SK-N-SH (cell line): Measurements from ENCODE around the gene FCER2. TPM values are rescaled to one million over a fixed set of nuclear protein-coding genes. Genes with fewer than 3 reads are reported as not detected.
"Not testable (repeated sequence)": the region's sequence is repeated elsewhere in the genome, so short reads cannot be mapped to it uniquely, and the experiment has no call there.

Experiments
- CTCF ChIA-PET: fragments of 300-600, 350-600 bp; formaldehyde crosslinking; extraction: SDS; loops from one replicate; lab custom pipeline; 2021; lab: Yijun Ruan, JAX
- POLR2A ChIA-PET: fragments of 350-600 bp; sonication (Branson Sonifier 250); formaldehyde crosslinking; extraction: SDS; loops from one replicate; lab custom pipeline; 2020; ENCODE audit warnings: antibody characterized with exemption, inconsistent platforms; lab: Yijun Ruan, JAX
- DNase-seq: peaks from one replicate; pipeline ENCODE4 v3.0.0; 2012
- H2AFZ ChIP-seq: fragments of 200-600 bp; sonication (generic); 2 replicates; pipeline ENCODE4 v1.8.1; 2016; ENCODE audit warnings: antibody characterized with exemption, mild to moderate bottlenecking, low read depth
- H3F3A ChIP-seq: fragments of 200-600 bp; sonication (generic); replicated peaks from 2 replicates; pipeline ENCODE3; 2016; ENCODE audit warnings: antibody characterized with exemption, mild to moderate bottlenecking; ENCODE audit not compliant: insufficient read depth
- H3K27ac ChIP-seq, 2 experiments: fragments of 200-500 bp in 1 of 2; fragments of 200-600 bp in 1 of 2; sonication (Bioruptor generic) in 1 of 2; sonication (generic), shearing (Covaris generic) in 1 of 2; 2 replicates each; pipeline versions ENCODE4 v1.5.1 to v1.6.1; 2014 to 2016; ENCODE audit warnings: low read depth in 2 of 2, inconsistent platforms in 1 of 2, low read length in 1 of 2, mild to moderate bottlenecking in 1 of 2, mixed read lengths in 1 of 2
- H3K27me3 ChIP-seq: fragments of 200-600 bp; sonication (generic), shearing (Covaris generic); 2 replicates; pipeline ENCODE4 v1.6.1; 2016; ENCODE audit warnings: mixed run types; ENCODE audit not compliant: insufficient read depth
- H3K36me3 ChIP-seq, 2 experiments: fragments of 200-500 bp in 1 of 2; fragments of 200-600 bp in 1 of 2; sonication (Bioruptor generic) in 1 of 2; sonication (generic) in 1 of 2; replicated peaks in 1 of 2; 2 replicates each; pipeline versions ENCODE3 to v1.5.1; 2014 to 2016; ENCODE audit warnings: low read length in 1 of 2, mild to moderate bottlenecking in 1 of 2; ENCODE audit not compliant: insufficient read depth in 2 of 2, control insufficient read depth in 1 of 2
- H3K4me1 ChIP-seq, 2 experiments: fragments of 200-500 bp in 1 of 2; fragments of 200-600 bp in 1 of 2; sonication (Bioruptor generic) in 1 of 2; sonication (generic), shearing (Covaris generic) in 1 of 2; 2 replicates each; pipeline versions ENCODE4 v1.5.1 to v1.6.1; 2014 to 2016; ENCODE audit warnings: low read depth in 1 of 2, low read length in 1 of 2, mixed run types in 1 of 2; ENCODE audit not compliant: insufficient read depth in 2 of 2, control insufficient read depth in 1 of 2
- H3K4me2 ChIP-seq: fragments of 200-600 bp; sonication (generic), shearing (Covaris generic); 2 replicates; pipeline ENCODE4 v1.6.1; 2017; ENCODE audit warnings: mixed run types
- H3K4me3 ChIP-seq, 2 experiments: fragments of 200-500 bp in 1 of 2; fragments of 200-600 bp in 1 of 2; sonication (Bioruptor generic) in 1 of 2; sonication (generic), shearing (Covaris generic) in 1 of 2; 2 replicates each; pipeline versions ENCODE4 v1.5.1 to v1.8.1; 2014 to 2016; ENCODE audit warnings: low read depth in 2 of 2, inconsistent platforms in 1 of 2, low read length in 1 of 2, mild to moderate bottlenecking in 1 of 2, mixed read lengths in 1 of 2, moderate library complexity in 1 of 2
- H3K79me2 ChIP-seq: fragments of 200-600 bp; sonication (generic); 2 replicates; pipeline ENCODE4 v1.8.1; 2017; ENCODE audit warnings: mild to moderate bottlenecking; ENCODE audit not compliant: insufficient read depth
- H3K9ac ChIP-seq: fragments of 200-600 bp; sonication (generic); 2 replicates; pipeline ENCODE4 v1.6.1; 2017; ENCODE audit warnings: mixed run types
- H3K9me2 ChIP-seq: fragments of 200-600 bp; sonication (generic); 2 replicates; pipeline ENCODE4 v1.6.1; 2017; ENCODE audit warnings: mixed run types
- H3K9me3 ChIP-seq: fragments of 200-600 bp; sonication (generic); 2 replicates; pipeline ENCODE4 v1.6.1; 2017; ENCODE audit warnings: mixed run types, mild to moderate bottlenecking, moderate library complexity
- H4K20me1 ChIP-seq: fragments of 200-600 bp; sonication (generic); 2 replicates; pipeline ENCODE4 v1.6.1; 2017; ENCODE audit warnings: mild to moderate bottlenecking, mixed run types; ENCODE audit not compliant: insufficient read depth
- FOSL2 ChIP-seq: IDR thresholded peaks from 2 replicates; pipeline ENCODE4 v1.4.0; 2012; ENCODE audit warnings: low read depth, mild to moderate bottlenecking, moderate library complexity, borderline replicate concordance
- FOXJ3 ChIP-seq: sonication (generic); formaldehyde crosslinking; IDR thresholded peaks from 2 replicates; pipeline ENCODE4 v1.5.1; 2020; ENCODE audit warnings: mild to moderate bottlenecking, missing genetic modification reagents
- FOXM1 ChIP-seq: IDR thresholded peaks from 2 replicates; pipeline ENCODE4 v1.4.0; 2012; ENCODE audit warnings: low read depth, mild to moderate bottlenecking
- GABPA ChIP-seq: IDR thresholded peaks from 2 replicates; pipeline ENCODE4 v1.4.0; 2012; ENCODE audit warnings: low read depth, mild to moderate bottlenecking
- GATA2 ChIP-seq: sonication (generic); formaldehyde crosslinking; IDR thresholded peaks from 2 replicates; pipeline ENCODE4 v1.5.0; 2020; ENCODE audit warnings: mild to moderate bottlenecking, missing genetic modification reagents
- JUND ChIP-seq: IDR thresholded peaks from 2 replicates; pipeline ENCODE4 v1.4.0; 2012
- MXI1 ChIP-seq: IDR thresholded peaks from 2 replicates; pipeline ENCODE4 v1.6.1; 2012; ENCODE audit warnings: mild to moderate bottlenecking, low read depth, low read length, improper control_type of control experiment
- NFIC ChIP-seq: IDR thresholded peaks from 2 replicates; pipeline ENCODE4 v1.4.0; 2012; ENCODE audit warnings: borderline replicate concordance
- PBX3 ChIP-seq: IDR thresholded peaks from 2 replicates; pipeline ENCODE4; 2012
- RCOR1 ChIP-seq: fragments of 150-350 bp; IDR thresholded peaks from 2 replicates; pipeline ENCODE4 v1.6.1; 2017; ENCODE audit warnings: antibody characterized with exemption, low read length
- RFX5 ChIP-seq: IDR thresholded peaks from 2 replicates; pipeline ENCODE4 v1.6.1; 2012; ENCODE audit warnings: mild to moderate bottlenecking, improper control_type of control experiment, low read length
- RXRA ChIP-seq: IDR thresholded peaks from 2 replicates; pipeline ENCODE4 v1.4.0; 2012; ENCODE audit warnings: low read depth, mild to moderate bottlenecking, borderline replicate concordance
- TEAD4 ChIP-seq: IDR thresholded peaks from 2 replicates; pipeline ENCODE4 v1.4.0; 2012; ENCODE audit warnings: mild to moderate bottlenecking, borderline replicate concordance; ENCODE audit not compliant: insufficient read depth
- ZBTB33 ChIP-seq: IDR thresholded peaks from 2 replicates; pipeline ENCODE4 v1.4.0; 2012; ENCODE audit warnings: low read depth, borderline replicate concordance
- WGBS: methylation state at CpG from one replicate; pipeline ENCODE4 v1.1.6; 2017; ENCODE audit warnings: low lambda C conversion rate; 5-methylcytosine and 5-hydroxymethylcytosine counted together
- polyA plus RNA-seq, 3 experiments: library from polyadenylated mRNA; depleted of rRNA; stranded (reverse); fragments of >200 nt; gene quantifications; 2 replicates each; pipeline ENCODE4 v1.2.3, GENCODE V29; 2012

The FCER2 gene
- polyA plus RNA-seq, 1 of the 3 experiments (the other 2 are of a cell fraction), result not detected

GRCh38 chr19:7645163-7645562, 56.8 kb downstream of the FCER2 start (continued):
- TF ChIP-seq TEAD4 (no peak), JUND (no peak), GATA2 (CRISPR knock-in tag) (no peak), GABPA (no peak), FOSL2 (no peak), RCOR1 (no peak)

GRCh38 chr19:7644550-7644877, 57.4 kb downstream of the FCER2 start:
- no peaks in the 10 kb centered on the region for H3K4me1 ChIP-seq
- H3K4me2 ChIP-seq, result no peak overlapping the region
- no peak overlapping the region for H3K9ac ChIP-seq
- H3K27ac ChIP-seq, result no peak overlapping the region
- peaks cover 37% of the 10 kb centered on the region for H3K27me3 ChIP-seq
- no peak overlapping the region for H3K4me3 ChIP-seq
- peak; percentile 18 for DNase-seq
- H3K9me3 ChIP-seq, result no peaks in the 10 kb centered on the region
- H3K79me2 ChIP-seq, result no peaks in the 10 kb centered on the region
- TF ChIP-seq GABPA (no peak), MXI1 (no peak), RFX5 (no peak), FOXJ3 (CRISPR knock-in tag) (no peak), ZBTB33 (no peak), PBX3 (no peak), RXRA (no peak), NFIC (no peak), FOXM1 (no peak)
- ChIA-PET CTCF (interaction anchor here (0.8 to 1.6 kb wide), 4 partner anchors 9 to 156 kb away, joined by 3 to 8 read pairs (median 5); partner anchors contain the start of gene TRAPPC5), POLR2A (interaction anchor here (1.2 kb wide), 1 partner anchor 15 kb away, joined by 5 read pairs; the partner anchor contains the start of genes PET100 and XAB2)
- WGBS, result 43% methylated on average over 9 of the region's 20 CpGs
- H3K9me2 ChIP-seq, result no peaks in the 10 kb centered on the region
- H4K20me1 ChIP-seq, result no peaks in the 10 kb centered on the region
- no peaks in the 10 kb centered on the region for H3F3A ChIP-seq
- no peak overlapping the region for H2AFZ ChIP-seq
- no peaks in the 10 kb centered on the region for H3K36me3 ChIP-seq

GRCh38 chr19:7643629-7644549, 58.0 kb downstream of the FCER2 start:
- H3K9me3 ChIP-seq, H3K9ac ChIP-seq, H3K4me1 ChIP-seq, H3K27ac ChIP-seq, H3K9me2 ChIP-seq, H3K4me2 ChIP-seq, H3F3A ChIP-seq, H2AFZ ChIP-seq, H3K36me3 ChIP-seq, H3K4me3 ChIP-seq, H3K79me2 ChIP-seq, H4K20me1 ChIP-seq: not testable (repeated sequence)
- DNase-seq, result peak; percentile 41
- ChIA-PET CTCF (interaction anchor here (0.8 to 1.6 kb wide), 4 partner anchors 8 to 157 kb away, joined by 3 to 8 read pairs (median 5); partner anchors contain the start of gene TRAPPC5), POLR2A (interaction anchor here (1.2 kb wide), 1 partner anchor 14 kb away, joined by 5 read pairs; the partner anchor contains the start of genes PET100 and XAB2)
- peaks cover 32% of the 10 kb centered on the region for H3K27me3 ChIP-seq
- 38% methylated on average over 10 of the region's 10 CpGs for WGBS
